ENCODE results near the gene HSPA12B.
"Not testable (repeated sequence)": the region's sequence is repeated elsewhere in the genome, so short reads cannot be mapped to it uniquely, and the experiment has no call there.

Gene HSPA12B

GRCh38 chr20:3783068-3783489 lies 50.6 kb downstream of the HSPA12B start:
- Histone ChIP-seq H3K9ac (ENCODE audit: low read length in 2 of 2) (no peak overlapping the region), H3K4me3 (ENCODE audit: low read length in 2 of 2) (no peak overlapping the region), H3K36me3 (ENCODE audit: control insufficient read depth in 2 of 2, insufficient read depth in 2 of 2, low read length in 2 of 2) (no peaks in the 10 kb centered on the region), H3K4me1 (ENCODE audit: control insufficient read depth, insufficient read depth, low read length) (peaks cover 42% of the 10 kb centered on the region), H3K27ac (ENCODE audit: low read length) (no peak overlapping the region), H3K9me3 (ENCODE audit: control insufficient read depth in 2 of 2, low read length in 2 of 2) (no peaks in the 10 kb centered on the region), H3K27me3 (ENCODE audit: control insufficient read depth in 1 of 2, insufficient read depth in 2 of 2, low read length in 2 of 2) (no peaks in the 10 kb centered on the region)

- H3K4me1 ChIP-seq (ENCODE audit: control insufficient read depth, insufficient read depth, low read length), result peaks cover 36% of the 10 kb centered on the region
- H3K27ac ChIP-seq (ENCODE audit: low read length), result no peak overlapping the region
- H3K27me3 ChIP-seq (ENCODE audit: control insufficient read depth in 1 of 2, insufficient read depth in 2 of 2, low read length in 2 of 2), result no peaks in the 10 kb centered on the region
- no peak overlapping the region for H3K4me3 ChIP-seq (ENCODE audit: low read length in 2 of 2)
- no peaks in the 10 kb centered on the region for H3K9me3 ChIP-seq (ENCODE audit: control insufficient read depth in 2 of 2, low read length in 2 of 2)
- peak overlapping the region in 1 of 2 donors; percentile 29 for H3K9ac ChIP-seq (ENCODE audit: low read length in 2 of 2)
- no peaks in the 10 kb centered on the region for H3K36me3 ChIP-seq (ENCODE audit: control insufficient read depth in 2 of 2, insufficient read depth in 2 of 2, low read length in 2 of 2)
Observed at GRCh38 chr20:3783511-3784195, 51.2 kb downstream of the HSPA12B start.

- Histone ChIP-seq H3K27ac (ENCODE audit: low read length) (no peak overlapping the region), H3K4me3 (ENCODE audit: low read length in 2 of 2) (peak overlapping the region; percentile 22 to 85), H3K36me3 (ENCODE audit: control insufficient read depth in 2 of 2, insufficient read depth in 2 of 2, low read length in 2 of 2) (no peaks in the 10 kb centered on the region), H3K9me3 (ENCODE audit: control insufficient read depth in 2 of 2, low read length in 2 of 2) (no peaks in the 10 kb centered on the region), H3K27me3 (ENCODE audit: control insufficient read depth in 1 of 2, insufficient read depth in 2 of 2, low read length in 2 of 2) (no peaks in the 10 kb centered on the region), H3K4me1 (ENCODE audit: control insufficient read depth, insufficient read depth, low read length) (peaks cover 36% of the 10 kb centered on the region), H3K9ac (ENCODE audit: low read length in 2 of 2) (peak overlapping the region; percentile 1 to 72)
Observed at GRCh38 chr20:3784216-3784853, 51.9 kb downstream of the HSPA12B start.

DNA sequence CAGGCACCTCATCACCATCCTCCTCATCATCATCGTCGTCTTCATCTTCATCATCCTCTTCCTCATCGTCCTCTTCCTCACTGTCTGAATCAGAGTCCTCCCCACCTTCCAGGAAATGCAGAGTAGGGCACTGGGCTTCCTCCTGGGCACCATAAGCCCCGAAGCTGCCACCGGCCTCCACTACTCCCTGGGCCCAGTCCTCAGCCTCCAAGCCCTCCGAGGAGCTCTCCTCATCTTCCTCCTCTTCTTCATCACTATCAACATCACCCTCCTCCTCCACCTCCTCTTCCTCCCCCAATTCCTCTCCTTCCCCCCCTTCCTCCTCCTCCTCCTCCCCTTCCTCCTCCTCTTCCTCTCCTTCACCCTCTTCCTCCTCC lies 52.4 kb downstream of the HSPA12B start:
- H3K4me1 ChIP-seq (ENCODE audit: control insufficient read depth, insufficient read depth, low read length), result peaks cover 36% of the 10 kb centered on the region
- peak overlapping the region; percentile 49 to 72 for H3K9ac ChIP-seq (ENCODE audit: low read length in 2 of 2)
- H3K4me3 ChIP-seq (ENCODE audit: low read length in 2 of 2), result peak overlapping the region; percentile 57 to 85

GRCh38 chr20:3785240-3786125 lies 53.0 kb downstream of the HSPA12B start:
- no peaks in the 10 kb centered on the region for H3K9me3 ChIP-seq (ENCODE audit: control insufficient read depth in 2 of 2, low read length in 2 of 2)
- peak overlapping the region; percentile 49 to 72 for H3K9ac ChIP-seq (ENCODE audit: low read length in 2 of 2)
- no peaks in the 10 kb centered on the region for H3K36me3 ChIP-seq (ENCODE audit: control insufficient read depth in 2 of 2, insufficient read depth in 2 of 2, low read length in 2 of 2)
- peak overlapping the region; percentile 62 for H3K27ac ChIP-seq (ENCODE audit: low read length)
- peak overlapping the region; percentile 57 to 85 for H3K4me3 ChIP-seq (ENCODE audit: low read length in 2 of 2)
- H3K27me3 ChIP-seq (ENCODE audit: control insufficient read depth in 1 of 2, insufficient read depth in 2 of 2, low read length in 2 of 2), result no peaks in the 10 kb centered on the region
- peaks cover 36% of the 10 kb centered on the region for H3K4me1 ChIP-seq (ENCODE audit: control insufficient read depth, insufficient read depth, low read length)

More for the DNA sequence above, 52.4 kb downstream of the HSPA12B start:
- Histone ChIP-seq H3K9me3 (ENCODE audit: control insufficient read depth in 2 of 2, low read length in 2 of 2) (no peaks in the 10 kb centered on the region), H3K36me3 (ENCODE audit: control insufficient read depth in 2 of 2, insufficient read depth in 2 of 2, low read length in 2 of 2) (no peaks in the 10 kb centered on the region), H3K27me3 (ENCODE audit: control insufficient read depth in 1 of 2, insufficient read depth in 2 of 2, low read length in 2 of 2) (no peaks in the 10 kb centered on the region), H3K27ac (ENCODE audit: low read length) (peak overlapping the region; percentile 6)

- Histone ChIP-seq H3K36me3 (ENCODE audit: control insufficient read depth in 2 of 2, insufficient read depth in 2 of 2, low read length in 2 of 2) (no peaks in the 10 kb centered on the region), H3K27me3 (ENCODE audit: control insufficient read depth in 1 of 2, insufficient read depth in 2 of 2, low read length in 2 of 2) (no peaks in the 10 kb centered on the region), H3K9me3 (ENCODE audit: control insufficient read depth in 2 of 2, low read length in 2 of 2) (no peaks in the 10 kb centered on the region), H3K4me3 (ENCODE audit: low read length in 2 of 2) (peak overlapping the region; percentile 57 to 85), H3K9ac (ENCODE audit: low read length in 2 of 2) (peak overlapping the region; percentile 49 to 72), H3K27ac (ENCODE audit: low read length) (peak overlapping the region; percentile 62), H3K4me1 (ENCODE audit: control insufficient read depth, insufficient read depth, low read length) (peaks cover 33% of the 10 kb centered on the region)
Observed at GRCh38 chr20:3786126-3786484, 53.6 kb downstream of the HSPA12B start.

GRCh38 chr20:3786665-3787323 lies 54.3 kb downstream of the HSPA12B start, which contains the start of gene CENPB:
Gene CENPB, minus strand, starts transcription at chr20:3786740. Its CDS starts 257 bp downstream, at chr20:3786483.
- H3K27ac ChIP-seq (ENCODE audit: low read length), result peak within 1 kb of the TSS; percentile 62
- H3K9ac ChIP-seq (ENCODE audit: low read length in 2 of 2), result peak within 1 kb of the TSS; percentile 50 to 72
- H3K9me3 ChIP-seq (ENCODE audit: control insufficient read depth in 2 of 2, low read length in 2 of 2), result no peaks in the 10 kb centered on the region
- H3K4me3 ChIP-seq (ENCODE audit: low read length in 2 of 2), result peak within 1 kb of the TSS; percentile 57 to 85
- no peaks in the 10 kb centered on the region for H3K27me3 ChIP-seq (ENCODE audit: control insufficient read depth in 1 of 2, insufficient read depth in 2 of 2, low read length in 2 of 2)
- H3K4me1 ChIP-seq (ENCODE audit: control insufficient read depth, insufficient read depth, low read length), result peaks cover 32% of the 10 kb centered on the region
- no peaks in the 10 kb centered on the region for H3K36me3 ChIP-seq (ENCODE audit: control insufficient read depth in 2 of 2, insufficient read depth in 2 of 2, low read length in 2 of 2)

DNA sequence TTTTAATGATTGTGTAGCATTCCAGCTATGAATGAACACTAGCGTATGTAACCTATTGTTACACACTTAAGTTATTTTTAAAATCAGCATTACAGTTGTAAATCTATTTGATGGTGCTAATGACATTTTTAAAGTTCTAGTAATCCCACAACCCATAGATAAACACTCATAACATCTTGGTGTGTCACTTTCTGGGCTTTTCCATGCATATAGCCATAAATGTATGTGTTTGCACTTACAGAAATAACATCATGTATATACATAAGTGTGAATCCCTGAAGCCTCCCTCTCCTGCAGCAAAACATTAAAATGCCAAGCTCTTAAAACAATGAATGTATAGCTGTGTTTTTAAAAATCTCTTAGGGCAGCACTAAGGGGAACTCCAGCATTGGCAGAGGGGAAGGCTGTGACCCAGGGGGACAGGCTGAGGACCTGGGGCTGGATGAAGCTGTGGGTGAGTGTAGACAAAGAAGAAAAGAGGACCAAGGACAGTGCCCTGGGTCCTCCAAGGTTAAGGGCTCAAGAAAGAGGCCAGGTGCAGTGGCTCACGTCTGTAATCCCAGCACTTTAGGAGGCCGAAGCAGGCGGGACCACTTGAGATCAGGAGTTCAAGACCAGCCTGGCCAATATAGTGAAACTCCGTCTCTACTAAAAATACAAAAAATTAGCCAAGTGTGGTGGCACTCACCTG lies 55.0 kb downstream of the HSPA12B start:
- no peak overlapping the region for H3K27ac ChIP-seq (ENCODE audit: low read length)
- H3K9ac ChIP-seq (ENCODE audit: low read length in 2 of 2), result peak overlapping the region in 1 of 2 donors; percentile 50
- peaks cover 32% of the 10 kb centered on the region for H3K4me1 ChIP-seq (ENCODE audit: control insufficient read depth, insufficient read depth, low read length)
- H3K9me3 ChIP-seq (ENCODE audit: control insufficient read depth in 2 of 2, low read length in 2 of 2), result no peaks in the 10 kb centered on the region
- H3K36me3 ChIP-seq (ENCODE audit: control insufficient read depth in 2 of 2, insufficient read depth in 2 of 2, low read length in 2 of 2), result no peaks in the 10 kb centered on the region
- peak overlapping the region; percentile 44 to 50 for H3K4me3 ChIP-seq (ENCODE audit: low read length in 2 of 2)
- no peaks in the 10 kb centered on the region for H3K27me3 ChIP-seq (ENCODE audit: control insufficient read depth in 1 of 2, insufficient read depth in 2 of 2, low read length in 2 of 2)

DNA sequence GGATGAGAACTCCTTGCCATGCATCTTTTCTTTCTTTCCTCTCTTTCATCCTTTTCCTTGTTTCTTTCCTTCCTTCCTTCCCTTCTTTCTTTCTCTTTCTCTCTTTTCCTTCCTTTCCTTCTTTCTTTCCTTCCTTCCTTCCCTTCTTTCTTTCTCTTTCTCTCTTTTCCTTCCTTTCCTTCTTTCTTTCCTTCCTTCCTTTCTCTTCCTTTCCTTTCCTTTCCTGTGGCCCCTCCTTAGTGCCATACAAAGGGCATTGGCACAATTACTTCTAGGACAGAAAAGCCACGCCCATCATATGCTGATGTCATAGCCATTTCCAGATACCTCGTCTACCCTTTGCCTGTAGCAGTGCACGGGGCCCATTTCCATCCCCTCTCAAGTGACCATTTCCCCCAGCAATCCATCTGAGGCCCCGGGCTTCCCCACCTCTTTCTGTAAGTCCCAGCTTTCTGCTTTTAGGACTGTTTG lies 56.2 kb downstream of the HSPA12B start:
- Histone ChIP-seq H3K27ac (ENCODE audit: low read length) (no peak overlapping the region), H3K9me3 (ENCODE audit: control insufficient read depth in 2 of 2, low read length in 2 of 2) (no peaks in the 10 kb centered on the region), H3K36me3 (ENCODE audit: control insufficient read depth in 2 of 2, insufficient read depth in 2 of 2, low read length in 2 of 2) (no peaks in the 10 kb centered on the region), H3K9ac (ENCODE audit: low read length in 2 of 2) (no peak overlapping the region), H3K27me3 (ENCODE audit: control insufficient read depth in 1 of 2, insufficient read depth in 2 of 2, low read length in 2 of 2) (no peaks in the 10 kb centered on the region), H3K4me3 (ENCODE audit: low read length in 2 of 2) (no peak overlapping the region), H3K4me1 (ENCODE audit: control insufficient read depth, insufficient read depth, low read length) (peaks cover 25% of the 10 kb centered on the region)

GRCh38 chr20:3789201-3789600 lies 56.7 kb downstream of the HSPA12B start:
- H3K27ac ChIP-seq (ENCODE audit: low read length), result not testable (repeated sequence)
- H3K4me1 ChIP-seq (ENCODE audit: control insufficient read depth, insufficient read depth, low read length), result peaks cover 20% of the 10 kb centered on the region

More at GRCh38 chr20:3789201-3789600, 56.7 kb downstream of the HSPA12B start:
- not testable (repeated sequence) for H3K27me3 ChIP-seq (ENCODE audit: control insufficient read depth in 1 of 2, insufficient read depth in 2 of 2, low read length in 2 of 2); H3K36me3 ChIP-seq (ENCODE audit: control insufficient read depth in 2 of 2, insufficient read depth in 2 of 2, low read length in 2 of 2); H3K9me3 ChIP-seq (ENCODE audit: control insufficient read depth in 2 of 2, low read length in 2 of 2); H3K4me3 ChIP-seq (ENCODE audit: low read length in 2 of 2); H3K9ac ChIP-seq (ENCODE audit: low read length in 2 of 2)

Measured in stomach smooth muscle (tissue), 2 donors.